Measurements from ENCODE around the gene MEGF10.

DNA sequence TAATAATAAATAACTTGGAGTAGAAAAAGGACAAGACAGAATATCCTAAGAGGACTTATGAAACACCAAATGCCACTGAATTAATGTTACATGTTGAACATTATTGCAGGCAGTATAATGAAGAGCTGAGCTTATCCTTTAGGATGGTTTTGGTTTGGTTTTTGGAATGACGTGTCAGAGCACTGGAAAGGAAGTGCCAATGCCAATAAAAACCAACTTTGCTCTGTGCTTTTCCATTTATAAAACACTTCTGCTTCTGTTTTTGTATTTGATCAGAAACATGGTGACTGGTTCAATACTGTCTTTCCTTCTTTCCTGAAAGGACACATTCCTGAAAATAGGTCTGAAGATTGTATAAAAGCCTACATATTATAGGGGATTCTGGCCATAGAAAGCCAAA is 4.2 kb downstream of the MEGF10 start:
- no peak for TF ChIP-seq EZH2 (IDR thresholded peaks at IDR 0.05; ENCODE audit: borderline replicate concordance, insufficient read depth, low read depth, low read length, poor library complexity, severe bottlenecking)
- TF ChIP-seq, protein P1, sequence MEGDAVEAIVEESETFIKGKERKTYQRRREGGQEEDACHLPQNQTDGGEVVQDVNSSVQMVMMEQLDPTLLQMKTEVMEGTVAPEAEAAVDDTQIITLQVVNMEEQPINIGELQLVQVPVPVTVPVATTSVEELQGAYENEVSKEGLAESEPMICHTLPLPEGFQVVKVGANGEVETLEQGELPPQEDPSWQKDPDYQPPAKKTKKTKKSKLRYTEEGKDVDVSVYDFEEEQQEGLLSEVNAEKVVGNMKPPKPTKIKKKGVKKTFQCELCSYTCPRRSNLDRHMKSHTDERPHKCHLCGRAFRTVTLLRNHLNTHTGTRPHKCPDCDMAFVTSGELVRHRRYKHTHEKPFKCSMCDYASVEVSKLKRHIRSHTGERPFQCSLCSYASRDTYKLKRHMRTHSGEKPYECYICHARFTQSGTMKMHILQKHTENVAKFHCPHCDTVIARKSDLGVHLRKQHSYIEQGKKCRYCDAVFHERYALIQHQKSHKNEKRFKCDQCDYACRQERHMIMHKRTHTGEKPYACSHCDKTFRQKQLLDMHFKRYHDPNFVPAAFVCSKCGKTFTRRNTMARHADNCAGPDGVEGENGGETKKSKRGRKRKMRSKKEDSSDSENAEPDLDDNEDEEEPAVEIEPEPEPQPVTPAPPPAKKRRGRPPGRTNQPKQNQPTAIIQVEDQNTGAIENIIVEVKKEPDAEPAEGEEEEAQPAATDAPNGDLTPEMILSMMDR (IDR thresholded peaks at IDR 0.05) = no peak
